ENCODE results near the gene CNOT8.

GRCh38 chr5:154917757-154918156, 59.3 kb downstream of the CNOT8 start:
- TF ChIP-seq EP300 (IDR thresholded peaks at IDR 0.05; ENCODE audit: borderline replicate concordance in 1 of 2, low read depth in 1 of 2, low read length in 1 of 2) (no peak), ELF1 (IDR thresholded peaks at IDR 0.05) (no peak), CHD2 (IDR thresholded peaks at IDR 0.05; ENCODE audit: low read length, partially characterized antibody) (no peak), RAD21 (IDR thresholded peaks at IDR 0.05; ENCODE audit: low read length) (no peak), NRF1 (IDR thresholded peaks at IDR 0.05; ENCODE audit: low read depth, low read length) (no peak), REST (IDR thresholded peaks at IDR 0.05; ENCODE audit: low read depth, low read length) (no peak), TEAD4 (IDR thresholded peaks at IDR 0.05; ENCODE audit: borderline replicate concordance, insufficient read depth) (no peak), SMC3 (IDR thresholded peaks at IDR 0.05; ENCODE audit: low read depth, low read length) (no peak), ZBTB33 (IDR thresholded peaks at IDR 0.05; ENCODE audit: borderline replicate concordance, low read depth) (no peak)
- TF ChIP-seq, protein P1, sequence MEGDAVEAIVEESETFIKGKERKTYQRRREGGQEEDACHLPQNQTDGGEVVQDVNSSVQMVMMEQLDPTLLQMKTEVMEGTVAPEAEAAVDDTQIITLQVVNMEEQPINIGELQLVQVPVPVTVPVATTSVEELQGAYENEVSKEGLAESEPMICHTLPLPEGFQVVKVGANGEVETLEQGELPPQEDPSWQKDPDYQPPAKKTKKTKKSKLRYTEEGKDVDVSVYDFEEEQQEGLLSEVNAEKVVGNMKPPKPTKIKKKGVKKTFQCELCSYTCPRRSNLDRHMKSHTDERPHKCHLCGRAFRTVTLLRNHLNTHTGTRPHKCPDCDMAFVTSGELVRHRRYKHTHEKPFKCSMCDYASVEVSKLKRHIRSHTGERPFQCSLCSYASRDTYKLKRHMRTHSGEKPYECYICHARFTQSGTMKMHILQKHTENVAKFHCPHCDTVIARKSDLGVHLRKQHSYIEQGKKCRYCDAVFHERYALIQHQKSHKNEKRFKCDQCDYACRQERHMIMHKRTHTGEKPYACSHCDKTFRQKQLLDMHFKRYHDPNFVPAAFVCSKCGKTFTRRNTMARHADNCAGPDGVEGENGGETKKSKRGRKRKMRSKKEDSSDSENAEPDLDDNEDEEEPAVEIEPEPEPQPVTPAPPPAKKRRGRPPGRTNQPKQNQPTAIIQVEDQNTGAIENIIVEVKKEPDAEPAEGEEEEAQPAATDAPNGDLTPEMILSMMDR (IDR thresholded peaks at IDR 0.05), result no peak
- TF ChIP-seq, protein P2, sequence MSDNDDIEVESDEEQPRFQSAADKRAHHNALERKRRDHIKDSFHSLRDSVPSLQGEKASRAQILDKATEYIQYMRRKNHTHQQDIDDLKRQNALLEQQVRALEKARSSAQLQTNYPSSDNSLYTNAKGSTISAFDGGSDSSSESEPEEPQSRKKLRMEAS (IDR thresholded peaks at IDR 0.05; ENCODE audit: low read depth), result no peak
